ENCODE data around the gene RNU1-2. TPM values are rescaled to one million over a fixed set of nuclear protein-coding genes. Genes with fewer than 3 reads are reported as not detected.
"Not testable (repeated sequence)": the region's sequence is repeated elsewhere in the genome, so short reads cannot be mapped to it uniquely, and the experiment has no call there.

RNU1-2 gene
- total RNA-seq, 4 donors from 2014 or later, result under 0.01 TPM

DNA sequence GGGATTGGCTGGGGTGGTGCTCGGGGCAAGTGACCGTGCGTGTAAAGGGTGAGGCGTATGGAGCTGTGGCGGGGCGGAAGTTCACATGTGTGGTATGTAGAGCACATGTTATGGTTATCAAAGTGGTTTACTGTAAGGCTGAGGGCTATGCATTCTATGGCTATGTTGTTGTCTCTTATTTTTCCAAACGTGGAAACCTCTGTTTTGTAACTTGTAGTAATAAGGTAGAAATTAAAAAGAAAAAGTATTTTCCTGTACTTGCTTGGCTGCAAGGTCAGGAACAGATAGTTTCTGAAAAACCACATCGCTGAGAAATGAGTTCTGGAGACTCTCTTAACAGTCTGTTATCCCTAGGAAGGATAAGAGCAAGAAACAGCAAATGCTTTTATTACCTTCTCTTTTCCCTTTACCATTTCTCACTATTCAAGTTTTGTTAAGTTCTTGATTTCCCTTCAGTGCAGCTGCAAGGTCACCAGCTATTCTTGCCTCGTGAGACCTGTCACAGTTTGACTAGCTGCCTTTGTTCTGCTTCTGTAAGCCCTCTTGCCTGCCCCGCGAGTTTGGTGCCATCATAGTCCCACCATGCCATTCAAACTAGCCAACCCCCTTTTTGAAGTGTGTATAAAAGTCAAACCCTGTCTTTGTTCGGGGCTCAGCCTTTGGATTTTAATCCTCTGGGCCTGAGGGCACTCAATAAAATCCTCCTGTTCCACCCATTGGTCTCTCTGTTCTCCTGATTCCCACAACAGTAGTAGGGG, 9.5 kb downstream of the RNU1-2 start:
- WGBS, result 9% methylated on average over 12 of the region's 12 CpGs
- Histone ChIP-seq H3K36me3 (no peaks in the 10 kb centered on the region), H3K4me3 (peak overlapping the region; percentile 52), H3K27ac (peak overlapping the region; percentile 98), H3K27me3 (no peaks in the 10 kb centered on the region), H3K4me1 (peaks cover 22% of the 10 kb centered on the region), H3K9me3 (no peaks in the 10 kb centered on the region)
- peak; percentile 70 to 83 for DNase-seq (ENCODE audit: low spot score in 2 of 2)
- TF ChIP-seq, protein P1, sequence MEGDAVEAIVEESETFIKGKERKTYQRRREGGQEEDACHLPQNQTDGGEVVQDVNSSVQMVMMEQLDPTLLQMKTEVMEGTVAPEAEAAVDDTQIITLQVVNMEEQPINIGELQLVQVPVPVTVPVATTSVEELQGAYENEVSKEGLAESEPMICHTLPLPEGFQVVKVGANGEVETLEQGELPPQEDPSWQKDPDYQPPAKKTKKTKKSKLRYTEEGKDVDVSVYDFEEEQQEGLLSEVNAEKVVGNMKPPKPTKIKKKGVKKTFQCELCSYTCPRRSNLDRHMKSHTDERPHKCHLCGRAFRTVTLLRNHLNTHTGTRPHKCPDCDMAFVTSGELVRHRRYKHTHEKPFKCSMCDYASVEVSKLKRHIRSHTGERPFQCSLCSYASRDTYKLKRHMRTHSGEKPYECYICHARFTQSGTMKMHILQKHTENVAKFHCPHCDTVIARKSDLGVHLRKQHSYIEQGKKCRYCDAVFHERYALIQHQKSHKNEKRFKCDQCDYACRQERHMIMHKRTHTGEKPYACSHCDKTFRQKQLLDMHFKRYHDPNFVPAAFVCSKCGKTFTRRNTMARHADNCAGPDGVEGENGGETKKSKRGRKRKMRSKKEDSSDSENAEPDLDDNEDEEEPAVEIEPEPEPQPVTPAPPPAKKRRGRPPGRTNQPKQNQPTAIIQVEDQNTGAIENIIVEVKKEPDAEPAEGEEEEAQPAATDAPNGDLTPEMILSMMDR (IDR thresholded peaks at IDR 0.05), result no peak
- TF ChIP-seq POLR2A (IDR thresholded peaks at IDR 0.05) (peak; percentile 97 to 99), EP300 (IDR thresholded peaks at IDR 0.05) (no peak), POLR2AphosphoS5 (IDR thresholded peaks at IDR 0.05) (peak; percentile 31 to 100 (median 94))

GRCh38 chr1:16905868-16906702, 10.3 kb downstream of the RNU1-2 start:
- Histone ChIP-seq H3K9me3 (no peaks in the 10 kb centered on the region), H3K27ac (peak overlapping the region; percentile 98), H3K4me1 (peaks cover 22% of the 10 kb centered on the region), H3K27me3 (no peaks in the 10 kb centered on the region), H3K36me3 (no peaks in the 10 kb centered on the region), H3K4me3 (no peak overlapping the region)
- TF ChIP-seq POLR2AphosphoS5 (IDR thresholded peaks at IDR 0.05), result no peak
- TF ChIP-seq POLR2A (IDR thresholded peaks at IDR 0.05), result no peak
- TF ChIP-seq EP300 (IDR thresholded peaks at IDR 0.05), result no peak
- TF ChIP-seq, protein P1 (IDR thresholded peaks at IDR 0.05), result no peak
- WGBS, result 90% methylated on average over 11 of the region's 11 CpGs
- peak in 1 of 2 donors; percentile 73 for DNase-seq (ENCODE audit: low spot score in 2 of 2)

- H3K27me3 ChIP-seq, result no peaks in the 10 kb centered on the region
- no peak overlapping the region for H3K27ac ChIP-seq
- peaks cover 22% of the 10 kb centered on the region for H3K4me1 ChIP-seq
- H3K36me3 ChIP-seq, result no peaks in the 10 kb centered on the region
- TF ChIP-seq POLR2AphosphoS5 (IDR thresholded peaks at IDR 0.05), result no peak
- TF ChIP-seq POLR2A (IDR thresholded peaks at IDR 0.05), result no peak
- TF ChIP-seq, protein P1 (IDR thresholded peaks at IDR 0.05), result no peak
- no peak for TF ChIP-seq EP300 (IDR thresholded peaks at IDR 0.05)
- 92% methylated on average over 4 of the region's 4 CpGs for WGBS
- no peak overlapping the region for H3K4me3 ChIP-seq
- DNase-seq (ENCODE audit: low spot score in 2 of 2), result no peak
- H3K9me3 ChIP-seq, result no peaks in the 10 kb centered on the region
Measured at GRCh38 chr1:16906873-16907272, 11.1 kb downstream of the RNU1-2 start.

DNA sequence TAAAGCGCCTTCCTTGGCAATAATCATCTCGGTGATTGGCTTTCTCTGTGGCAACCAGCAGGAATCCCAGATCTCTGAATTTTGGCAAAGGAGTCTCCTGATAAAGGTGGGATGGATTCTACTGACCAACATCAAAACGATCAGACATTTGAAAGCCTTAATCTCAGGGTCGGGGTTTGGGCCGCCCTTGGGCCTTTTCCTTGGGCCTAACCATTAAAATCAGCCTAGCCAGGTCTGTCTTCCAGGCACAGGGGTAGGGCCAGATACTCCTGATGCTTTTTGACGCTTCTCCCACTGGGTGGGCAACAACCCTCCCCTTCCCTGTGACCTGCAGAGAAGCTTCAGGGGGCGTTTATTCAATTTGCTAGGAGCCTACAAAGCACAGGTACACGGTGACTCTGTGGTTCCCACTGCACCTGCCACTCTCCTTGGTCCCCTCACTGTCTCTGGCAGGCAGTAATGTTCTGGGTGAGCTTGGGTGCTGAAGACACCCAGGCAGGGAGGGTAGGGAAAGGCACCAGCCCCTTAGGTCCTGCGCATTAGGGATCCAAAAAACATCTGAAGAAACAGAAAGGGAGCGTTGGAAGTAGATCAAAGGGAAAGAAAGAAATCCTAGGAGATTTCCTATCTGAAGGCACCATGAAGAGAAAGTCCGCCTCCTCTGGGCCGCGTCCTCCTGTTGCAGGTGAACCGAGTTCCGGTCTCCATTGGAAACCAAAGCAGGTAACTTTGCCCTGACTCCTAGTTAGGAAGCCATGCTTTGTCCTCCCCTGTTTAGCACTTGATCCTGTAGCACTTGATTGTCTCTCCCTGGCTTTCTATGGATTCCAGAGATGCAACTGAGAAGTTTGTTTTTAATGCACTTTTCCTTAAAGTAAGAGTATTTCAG, 12.3 kb downstream of the RNU1-2 start:
- Histone ChIP-seq H3K4me1 (peaks cover 28% of the 10 kb centered on the region), H3K4me3 (no peak overlapping the region), H3K27ac (no peak overlapping the region), H3K9me3 (no peaks in the 10 kb centered on the region), H3K27me3 (no peaks in the 10 kb centered on the region), H3K36me3 (no peaks in the 10 kb centered on the region)
- TF ChIP-seq POLR2AphosphoS5 (IDR thresholded peaks at IDR 0.05) (no peak), EP300 (IDR thresholded peaks at IDR 0.05) (no peak), POLR2A (IDR thresholded peaks at IDR 0.05) (no peak)
- TF ChIP-seq, protein P1 (IDR thresholded peaks at IDR 0.05), result no peak
- WGBS, result 87% methylated on average over 15 of the region's 15 CpGs
- peak in 1 of 2 donors; percentile 54 for DNase-seq (ENCODE audit: low spot score in 2 of 2)

DNA sequence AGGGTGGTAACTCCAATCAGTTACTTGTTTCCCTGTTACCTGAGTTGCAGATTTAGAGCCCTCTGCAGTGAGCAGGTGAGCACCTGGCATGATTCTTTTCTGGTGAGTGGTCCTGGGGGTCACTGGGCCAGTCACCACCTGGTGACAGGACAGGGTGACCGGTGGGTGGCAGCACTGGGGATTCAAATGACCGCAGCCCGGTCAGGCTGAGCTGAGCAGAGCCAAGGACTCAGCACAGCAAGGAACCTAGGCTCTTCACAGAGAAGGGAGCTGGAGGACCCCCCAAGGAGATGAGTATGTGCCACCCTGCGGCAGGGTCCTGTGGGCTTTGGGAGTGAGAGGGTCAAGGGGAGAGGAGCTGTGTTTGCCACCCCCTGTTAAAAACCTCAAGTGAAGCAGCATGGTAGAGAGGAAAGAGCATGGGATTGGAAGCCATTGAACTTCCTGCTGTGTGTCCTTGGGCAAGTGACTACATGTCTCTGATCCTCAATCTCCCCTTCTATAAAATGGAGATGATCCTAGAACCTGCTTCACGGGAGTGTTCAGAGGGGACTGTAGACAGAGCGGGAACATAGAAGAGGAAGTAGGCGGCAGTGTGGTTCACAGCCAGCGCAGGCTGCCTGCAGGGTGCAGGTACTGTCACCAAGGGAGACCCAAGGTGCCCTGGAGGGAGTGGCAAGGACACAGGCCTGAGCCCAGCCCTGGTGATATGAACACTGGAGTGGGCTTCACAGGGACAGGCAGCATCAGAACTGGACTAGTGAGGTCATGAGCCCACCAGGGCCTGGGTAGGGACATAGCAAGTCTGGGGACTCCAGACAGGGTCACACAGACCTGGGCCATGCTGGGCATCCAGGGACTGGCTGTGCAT, 16.3 kb downstream of the RNU1-2 start:
- H3K36me3 ChIP-seq, H3K9me3 ChIP-seq, H3K4me3 ChIP-seq, H3K27ac ChIP-seq, H3K27me3 ChIP-seq: not testable (repeated sequence)
- peaks cover 32% of the 10 kb centered on the region for H3K4me1 ChIP-seq
- 86% methylated on average over 8 of the region's 8 CpGs for whole genome bisulfite sequencing
- DNase-seq (ENCODE audit: low spot score in 2 of 2), result peak in 1 of 2 donors; percentile 56

DNA sequence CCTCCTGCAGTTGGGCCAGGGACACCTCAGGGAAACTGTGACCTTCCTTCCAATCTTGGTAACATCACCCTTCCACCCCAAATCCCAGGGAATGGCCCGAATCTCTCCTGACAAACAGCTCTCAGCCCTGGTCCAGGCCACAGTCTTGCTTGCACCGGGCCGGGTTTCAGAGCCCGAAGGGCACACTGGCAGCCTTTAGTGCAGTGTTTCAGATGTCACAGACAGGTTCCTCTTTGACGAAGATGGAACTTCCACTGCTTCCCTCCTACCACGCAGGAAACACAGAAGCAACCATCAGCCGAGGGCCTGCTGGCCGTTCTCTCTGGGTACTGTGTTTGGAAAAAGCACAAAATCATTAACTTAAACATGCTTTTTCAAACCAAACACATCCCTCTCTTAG, 17.0 kb downstream of the RNU1-2 start:
- H3K4me3 ChIP-seq; H3K9me3 ChIP-seq; H3K27ac ChIP-seq; H3K36me3 ChIP-seq; DNase-seq (ENCODE audit: low spot score in 2 of 2); H3K27me3 ChIP-seq: not testable (repeated sequence)
- H3K4me1 ChIP-seq, result peaks cover 32% of the 10 kb centered on the region
- 82% methylated on average over 8 of the region's 8 CpGs for WGBS

Data from suprapubic skin (tissue), 4 donors.